Measurements from ENCODE around the gene CDK6. TPM values are rescaled to one million over a fixed set of nuclear protein-coding genes. Genes with fewer than 3 reads are reported as not detected.

CDK6 gene
- total RNA-seq, 1 experiment from 2014 or later = 175 TPM

DNA sequence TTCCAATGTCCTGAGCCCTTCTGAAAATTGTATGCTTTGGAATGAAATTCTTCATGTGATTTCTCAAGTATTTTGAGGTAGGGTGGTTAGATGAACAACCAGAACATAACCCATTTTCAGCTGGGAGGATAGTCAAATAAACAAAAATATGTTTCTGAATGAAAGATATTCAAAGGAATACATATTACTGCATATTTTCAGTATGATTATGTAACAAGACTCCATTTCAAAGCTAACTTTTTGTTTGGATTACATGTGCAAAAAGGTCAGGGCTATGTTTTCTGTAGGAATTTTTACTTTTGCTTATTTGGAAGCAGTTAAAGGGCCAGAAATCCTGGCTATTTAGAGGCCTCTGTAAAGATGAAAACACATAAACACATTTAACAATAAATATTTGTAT is 27.7 kb downstream of the CDK6 start:
- H3K36me3 Mint-ChIP-seq (ENCODE audit: insufficient read depth, unreplicated experiment) = peaks cover 30% of the 10 kb centered on the region
- Histone ChIP-seq H3K4me1 (peaks cover 18% of the 10 kb centered on the region), H3K9me3 (no peaks in the 10 kb centered on the region), H3K4me3 (ENCODE audit: low read depth, low read length) (no peak overlapping the region), H3K27me3 (replicated peaks; ENCODE audit: control insufficient read depth, insufficient read depth, low read length) (no peaks in the 10 kb centered on the region), H3K36me3 (ENCODE audit: control insufficient read depth, insufficient read depth, low read length) (no peaks in the 10 kb centered on the region; the same call in 1 of the 2 replicates)
- TF ChIP-seq, protein P1, sequence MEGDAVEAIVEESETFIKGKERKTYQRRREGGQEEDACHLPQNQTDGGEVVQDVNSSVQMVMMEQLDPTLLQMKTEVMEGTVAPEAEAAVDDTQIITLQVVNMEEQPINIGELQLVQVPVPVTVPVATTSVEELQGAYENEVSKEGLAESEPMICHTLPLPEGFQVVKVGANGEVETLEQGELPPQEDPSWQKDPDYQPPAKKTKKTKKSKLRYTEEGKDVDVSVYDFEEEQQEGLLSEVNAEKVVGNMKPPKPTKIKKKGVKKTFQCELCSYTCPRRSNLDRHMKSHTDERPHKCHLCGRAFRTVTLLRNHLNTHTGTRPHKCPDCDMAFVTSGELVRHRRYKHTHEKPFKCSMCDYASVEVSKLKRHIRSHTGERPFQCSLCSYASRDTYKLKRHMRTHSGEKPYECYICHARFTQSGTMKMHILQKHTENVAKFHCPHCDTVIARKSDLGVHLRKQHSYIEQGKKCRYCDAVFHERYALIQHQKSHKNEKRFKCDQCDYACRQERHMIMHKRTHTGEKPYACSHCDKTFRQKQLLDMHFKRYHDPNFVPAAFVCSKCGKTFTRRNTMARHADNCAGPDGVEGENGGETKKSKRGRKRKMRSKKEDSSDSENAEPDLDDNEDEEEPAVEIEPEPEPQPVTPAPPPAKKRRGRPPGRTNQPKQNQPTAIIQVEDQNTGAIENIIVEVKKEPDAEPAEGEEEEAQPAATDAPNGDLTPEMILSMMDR (IDR thresholded peaks at IDR 0.05; ENCODE audit: insufficient read depth in 1 of 2, low read depth in 1 of 2, low read length in 1 of 2, severe bottlenecking in 1 of 2, unreplicated experiment in 1 of 2) = no peak
- H3K9me3 Mint-ChIP-seq (ENCODE audit: unreplicated experiment) = no peaks in the 10 kb centered on the region
- H3K4me3 Mint-ChIP-seq (ENCODE audit: unreplicated experiment) = no peak overlapping the region
- intact Hi-C loops (cut with micrococcal nuclease; ENCODE audit: unreplicated experiment) = no loop called here
- CTCF ChIA-PET = no interaction called here
- peaks cover 18% of the 10 kb centered on the region for H3K4me1 Mint-ChIP-seq (ENCODE audit: low read depth, unreplicated experiment)
- no peak overlapping the region for H3K27ac Mint-ChIP-seq (ENCODE audit: unreplicated experiment)
- BruUV-seq (replicated peaks) = no TSS peak
- POLR2A ChIA-PET = no interaction called here
- DNase-seq = no peak
- no peaks in the 10 kb centered on the region for H3K27me3 Mint-ChIP-seq (ENCODE audit: insufficient read depth, unreplicated experiment)

DNA sequence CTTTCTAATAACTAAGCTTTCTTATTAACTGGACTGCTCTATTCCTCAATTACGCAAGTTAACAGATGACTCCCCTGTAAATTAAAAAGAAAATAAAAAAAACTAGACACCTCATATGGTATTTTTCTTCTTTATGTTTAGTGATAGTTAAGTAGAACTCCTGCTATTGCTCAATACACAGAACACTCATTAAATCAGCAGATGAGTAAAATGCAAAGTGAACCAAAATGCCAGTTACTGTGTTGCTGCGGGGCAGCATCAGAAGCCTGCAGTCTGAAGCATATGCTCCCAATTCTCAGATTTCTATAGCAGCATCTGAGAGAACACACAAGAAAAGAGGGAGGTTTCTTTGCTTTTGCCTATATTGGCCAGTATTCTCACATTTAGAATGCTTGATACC is 28.4 kb downstream of the CDK6 start:
- intact Hi-C loops (cut with micrococcal nuclease; ENCODE audit: unreplicated experiment) = no loop called here
- Mint-ChIP-seq H3K4me1 (ENCODE audit: low read depth, unreplicated experiment) (peaks cover 24% of the 10 kb centered on the region), H3K9me3 (ENCODE audit: unreplicated experiment) (no peaks in the 10 kb centered on the region), H3K36me3 (ENCODE audit: insufficient read depth, unreplicated experiment) (peaks cover 34% of the 10 kb centered on the region), H3K4me3 (ENCODE audit: unreplicated experiment) (no peak overlapping the region), H3K27me3 (ENCODE audit: insufficient read depth, unreplicated experiment) (no peaks in the 10 kb centered on the region), H3K27ac (ENCODE audit: unreplicated experiment) (no peak overlapping the region)
- TF ChIP-seq, protein P1 (IDR thresholded peaks at IDR 0.05; ENCODE audit: insufficient read depth in 1 of 2, low read depth in 1 of 2, low read length in 1 of 2, severe bottlenecking in 1 of 2, unreplicated experiment in 1 of 2) = no peak
- CTCF ChIA-PET = no interaction called here
- H3K36me3 ChIP-seq (ENCODE audit: control insufficient read depth, insufficient read depth, low read length) = no peaks in the 10 kb centered on the region; the same call in 1 of the 2 replicates
- BruUV-seq (replicated peaks) = no TSS peak
- no peaks in the 10 kb centered on the region for H3K27me3 ChIP-seq (replicated peaks; ENCODE audit: control insufficient read depth, insufficient read depth, low read length)
- POLR2A ChIA-PET = no interaction called here
- peaks cover 18% of the 10 kb centered on the region for H3K4me1 ChIP-seq
- H3K9me3 ChIP-seq = no peaks in the 10 kb centered on the region
- H3K4me3 ChIP-seq (ENCODE audit: low read depth, low read length) = no peak overlapping the region
- DNase-seq = no peak

DNA sequence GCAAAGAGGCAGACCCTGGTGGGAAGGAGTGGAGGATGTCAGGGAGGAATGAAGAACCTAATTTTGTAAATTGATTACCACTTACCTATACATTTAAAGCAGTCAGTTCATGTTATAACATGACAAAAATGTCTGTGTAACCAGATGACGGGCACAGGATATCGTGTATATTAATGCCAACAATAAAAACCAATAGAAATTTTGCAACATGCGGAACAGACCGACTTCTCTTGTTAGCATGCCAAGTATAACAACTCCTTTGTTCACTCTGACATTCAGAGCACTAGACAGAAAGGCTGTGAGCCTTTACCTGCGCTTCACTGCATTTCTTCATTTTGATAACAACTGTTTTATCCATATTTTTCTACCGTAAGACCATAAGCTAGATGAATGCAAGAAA is 29.9 kb downstream of the CDK6 start:
- TF ChIP-seq, protein P1 (IDR thresholded peaks at IDR 0.05; ENCODE audit: insufficient read depth in 1 of 2, low read depth in 1 of 2, low read length in 1 of 2, severe bottlenecking in 1 of 2, unreplicated experiment in 1 of 2) = no peak
- H3K27ac Mint-ChIP-seq (ENCODE audit: unreplicated experiment) = no peak overlapping the region
- peaks cover 27% of the 10 kb centered on the region for H3K36me3 Mint-ChIP-seq (ENCODE audit: insufficient read depth, unreplicated experiment)
- intact Hi-C loops (cut with micrococcal nuclease; ENCODE audit: unreplicated experiment) = no loop called here
- ChIA-PET CTCF (no interaction called here), POLR2A (no interaction called here)
- no peak overlapping the region for H3K4me3 ChIP-seq (ENCODE audit: low read depth, low read length)
- no peak for DNase-seq
- H3K9me3 ChIP-seq = no peaks in the 10 kb centered on the region
- no peaks in the 10 kb centered on the region for H3K36me3 ChIP-seq (ENCODE audit: control insufficient read depth, insufficient read depth, low read length)
- H3K4me1 ChIP-seq = peaks cover 18% of the 10 kb centered on the region
- H3K9me3 Mint-ChIP-seq (ENCODE audit: unreplicated experiment) = no peaks in the 10 kb centered on the region
- no peaks in the 10 kb centered on the region for H3K27me3 Mint-ChIP-seq (ENCODE audit: insufficient read depth, unreplicated experiment)
- no peak overlapping the region for H3K4me3 Mint-ChIP-seq (ENCODE audit: unreplicated experiment)
- H3K4me1 Mint-ChIP-seq (ENCODE audit: low read depth, unreplicated experiment) = peaks cover 23% of the 10 kb centered on the region
- H3K27me3 ChIP-seq (replicated peaks; ENCODE audit: control insufficient read depth, insufficient read depth, low read length) = no peaks in the 10 kb centered on the region
- no TSS peak for BruUV-seq (replicated peaks)
